IgD-negative memory B cell (primary cell): ENCODE results near the gene FRS2. TPM values are rescaled to one million over a fixed set of nuclear protein-coding genes. Genes with fewer than 3 reads are reported as not detected.

ENCODE experiments used
- H3K27ac Mint-ChIP-seq, 3 donors: one replicate each; pipeline ENCODE4 v1.8.0; 2020 to 2022; ENCODE audit warnings: mild to moderate bottlenecking in 3 of 3, mixed read lengths in 3 of 3, moderate library complexity in 1 of 3
- H3K27me3 Mint-ChIP-seq: one replicate; pipeline ENCODE4 v1.8.0; 2021; ENCODE audit warnings: mixed read lengths
- H3K36me3 Mint-ChIP-seq: one replicate; pipeline ENCODE4 v1.8.0; 2020; ENCODE audit warnings: mild to moderate bottlenecking, mixed read lengths
- H3K4me1 Mint-ChIP-seq, 3 donors: one replicate each; pipeline ENCODE4 v1.8.0; 2020 to 2022; ENCODE audit warnings: mixed read lengths in 3 of 3, mild to moderate bottlenecking in 1 of 3
- H3K4me3 Mint-ChIP-seq, 4 donors: one replicate each; pipeline ENCODE4 v1.8.0; 2020 to 2022; ENCODE audit warnings: mild to moderate bottlenecking in 4 of 4, mixed read lengths in 4 of 4, moderate library complexity in 3 of 4
- H3K9me3 Mint-ChIP-seq, 3 donors: one replicate each; pipeline ENCODE4 v1.8.0; 2020 to 2021; ENCODE audit warnings: mixed read lengths in 3 of 3, mild to moderate bottlenecking in 1 of 3
- polyA plus RNA-seq: library from polyadenylated mRNA; unstranded; fragments of 300-500 nt; fragmentation: Illumina TruSeq; gene quantifications from one replicate; pipeline ENCODE4 v1.2.3, GENCODE V29; 2021

Gene FRS2
- 11.2 TPM for polyA plus RNA-seq

GRCh38 chr12:69470189-69471075 is at the start of gene FRS2:
Gene FRS2, plus strand, starts transcription at chr12:69470388. Its CDS starts 98,643 bp downstream, at chr12:69569031.
- Mint-ChIP-seq H3K27ac (peak within 1 kb of the TSS; percentile 88 to 99 (median 98)), H3K9me3 (no peaks in the 10 kb centered on the region), H3K27me3 (no peaks in the 10 kb centered on the region), H3K36me3 (peaks cover 4% of the 10 kb centered on the region), H3K4me3 (peak within 1 kb of the TSS; percentile 97 to 100 (median 99)), H3K4me1 (peaks cover 53 to 62% (median 59%) of the 10 kb centered on the region in 3 donors)

DNA sequence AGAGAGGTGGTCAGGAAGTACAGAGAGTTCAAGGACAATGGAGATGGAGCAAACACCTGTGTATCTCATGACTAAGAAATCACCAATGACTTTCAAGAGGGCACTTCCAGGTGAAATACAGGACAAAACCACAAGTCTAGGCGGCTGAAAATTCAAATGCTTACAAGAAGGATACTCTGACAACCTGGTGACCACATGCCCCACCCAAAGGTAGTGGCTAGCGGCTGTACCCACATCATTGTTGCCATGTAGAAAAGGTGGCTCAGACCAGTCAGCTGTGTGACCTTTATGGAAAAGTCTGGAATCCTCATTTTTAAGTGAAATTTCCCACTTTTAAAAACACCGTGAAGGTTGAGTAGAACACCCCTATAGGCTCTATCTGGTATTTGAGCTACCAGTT is 48.6 kb upstream of the FRS2 start:
- Mint-ChIP-seq H3K27me3 (no peaks in the 10 kb centered on the region), H3K4me1 (no peaks in the 10 kb centered on the region), H3K4me3 (no peak overlapping the region), H3K9me3 (peaks cover 0 to 3% (median 0%) of the 10 kb centered on the region in 3 donors), H3K36me3 (peaks cover 3% of the 10 kb centered on the region), H3K27ac (no peak overlapping the region)

DNA sequence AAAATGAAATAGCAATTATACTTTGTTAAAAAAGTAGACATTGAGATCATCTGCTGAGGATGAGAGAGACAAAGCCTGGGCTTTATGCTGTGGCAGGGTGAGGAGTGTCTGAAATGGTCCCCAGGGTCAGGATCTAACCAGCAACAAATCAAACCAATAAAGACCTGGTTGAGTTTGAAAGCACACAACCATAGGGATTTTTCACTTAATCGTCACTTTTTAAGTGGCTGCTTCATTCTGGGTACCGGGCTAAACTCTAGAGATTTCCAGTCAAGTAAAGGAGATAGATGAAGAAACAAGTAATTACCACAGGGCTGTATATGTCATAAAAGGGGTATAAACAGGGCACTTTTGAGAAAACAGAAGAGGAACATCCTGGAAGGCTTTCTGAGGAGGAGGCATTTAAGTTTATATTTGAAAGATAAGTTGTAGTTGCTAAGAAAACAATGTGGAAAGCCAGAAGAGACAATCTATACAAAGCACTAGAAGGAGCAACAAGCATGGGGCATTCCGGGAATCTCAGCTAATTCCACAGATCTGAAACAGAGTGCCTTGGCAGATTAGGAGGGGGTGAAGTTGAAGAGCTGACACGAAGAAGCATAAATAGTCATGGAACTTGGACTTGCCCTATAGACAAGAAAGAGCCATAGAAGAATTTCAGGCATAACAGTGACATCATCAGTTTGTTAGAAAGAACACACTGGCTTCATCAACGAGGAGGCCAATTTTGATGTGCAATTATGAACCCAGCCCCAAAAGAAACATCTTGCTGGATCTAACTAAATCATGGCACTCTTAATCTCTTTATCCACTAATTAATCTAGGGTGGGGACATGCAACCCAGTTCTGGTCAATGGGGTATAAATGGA is 46.9 kb upstream of the FRS2 start:
- H3K36me3 Mint-ChIP-seq, result peaks cover 3% of the 10 kb centered on the region
- H3K4me3 Mint-ChIP-seq, result no peak overlapping the region
- H3K9me3 Mint-ChIP-seq, result peaks cover 0 to 3% (median 0%) of the 10 kb centered on the region in 3 donors
- no peaks in the 10 kb centered on the region for H3K27me3 Mint-ChIP-seq
- no peak overlapping the region for H3K27ac Mint-ChIP-seq
- H3K4me1 Mint-ChIP-seq, result no peaks in the 10 kb centered on the region

GRCh38 chr12:69425417-69425816 is 44.8 kb upstream of the FRS2 start:
- Mint-ChIP-seq H3K27ac (no peak overlapping the region), H3K9me3 (peaks cover 0 to 1% (median 0%) of the 10 kb centered on the region in 3 donors), H3K27me3 (no peaks in the 10 kb centered on the region), H3K4me3 (no peak overlapping the region), H3K36me3 (no peaks in the 10 kb centered on the region), H3K4me1 (no peaks in the 10 kb centered on the region)

- Mint-ChIP-seq H3K9me3 (no peaks in the 10 kb centered on the region), H3K4me3 (peak overlapping the region in 1 of 4 donors; percentile 42), H3K4me1 (no peaks in the 10 kb centered on the region), H3K27ac (no peak overlapping the region), H3K27me3 (no peaks in the 10 kb centered on the region), H3K36me3 (no peaks in the 10 kb centered on the region)
Observed at GRCh38 chr12:69428351-69429073, 41.7 kb upstream of the FRS2 start.

GRCh38 chr12:69430942-69431590 is 39.1 kb upstream of the FRS2 start:
- H3K27me3 Mint-ChIP-seq, result no peaks in the 10 kb centered on the region
- no peak overlapping the region for H3K4me3 Mint-ChIP-seq
- H3K36me3 Mint-ChIP-seq, result peaks cover 3% of the 10 kb centered on the region
- H3K27ac Mint-ChIP-seq, result no peak overlapping the region
- H3K4me1 Mint-ChIP-seq, result no peaks in the 10 kb centered on the region
- H3K9me3 Mint-ChIP-seq, result peaks cover 0 to 2% (median 0%) of the 10 kb centered on the region in 3 donors

GRCh38 chr12:69431591-69432222 is 38.5 kb upstream of the FRS2 start:
- no peak overlapping the region for H3K4me3 Mint-ChIP-seq
- peaks cover 3% of the 10 kb centered on the region for H3K36me3 Mint-ChIP-seq

GRCh38 chr12:69433653-69434052 is 36.5 kb upstream of the FRS2 start:
- Mint-ChIP-seq H3K9me3 (peaks cover 0 to 2% (median 2%) of the 10 kb centered on the region in 3 donors), H3K27me3 (no peaks in the 10 kb centered on the region), H3K4me1 (no peaks in the 10 kb centered on the region), H3K27ac (no peak overlapping the region), H3K36me3 (peaks cover 3% of the 10 kb centered on the region), H3K4me3 (no peak overlapping the region)

More at GRCh38 chr12:69431591-69432222, 38.5 kb upstream of the FRS2 start:
- peaks cover 0 to 2% (median 0%) of the 10 kb centered on the region in 3 donors for H3K9me3 Mint-ChIP-seq
- H3K27me3 Mint-ChIP-seq, result no peaks in the 10 kb centered on the region
- no peaks in the 10 kb centered on the region for H3K4me1 Mint-ChIP-seq
- H3K27ac Mint-ChIP-seq, result no peak overlapping the region

- peak overlapping the region in 1 of 3 donors; percentile 35 for H3K27ac Mint-ChIP-seq
- no peaks in the 10 kb centered on the region for H3K4me1 Mint-ChIP-seq
- H3K9me3 Mint-ChIP-seq, result peaks cover 0 to 2% (median 2%) of the 10 kb centered on the region in 3 donors
- no peaks in the 10 kb centered on the region for H3K27me3 Mint-ChIP-seq
- no peak overlapping the region for H3K4me3 Mint-ChIP-seq
- peaks cover 3% of the 10 kb centered on the region for H3K36me3 Mint-ChIP-seq
Observed at GRCh38 chr12:69435644-69436043, 34.5 kb upstream of the FRS2 start.

DNA sequence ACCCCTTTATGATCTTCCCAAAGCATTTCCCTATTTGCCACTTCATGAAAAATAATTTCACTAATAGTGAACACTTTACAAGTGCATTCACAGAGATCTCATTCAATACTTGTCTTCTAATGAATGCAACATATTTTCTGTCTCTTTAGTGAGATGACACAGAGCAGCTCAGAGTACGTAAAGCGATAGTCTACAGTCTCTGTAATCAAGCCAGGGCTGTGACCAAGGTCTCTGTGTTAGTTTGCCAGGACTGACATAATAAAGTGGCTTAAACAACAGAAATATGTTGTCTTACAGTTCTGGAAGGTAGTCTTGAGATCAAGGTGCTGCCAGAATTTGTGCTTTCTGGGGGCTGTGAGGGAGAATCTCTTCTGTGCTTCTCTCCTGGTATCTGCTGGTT is 33.1 kb upstream of the FRS2 start:
- Mint-ChIP-seq H3K36me3 (peaks cover 3% of the 10 kb centered on the region), H3K9me3 (peaks cover 0 to 2% (median 2%) of the 10 kb centered on the region in 3 donors), H3K27ac (no peak overlapping the region), H3K4me1 (no peaks in the 10 kb centered on the region), H3K4me3 (no peak overlapping the region), H3K27me3 (no peaks in the 10 kb centered on the region)

- H3K36me3 Mint-ChIP-seq, result peaks cover 3% of the 10 kb centered on the region
- H3K4me1 Mint-ChIP-seq, result no peaks in the 10 kb centered on the region
- no peaks in the 10 kb centered on the region for H3K27me3 Mint-ChIP-seq
- H3K4me3 Mint-ChIP-seq, result no peak overlapping the region
- peaks cover 0 to 4% (median 2%) of the 10 kb centered on the region in 3 donors for H3K9me3 Mint-ChIP-seq
- no peak overlapping the region for H3K27ac Mint-ChIP-seq
Observed at GRCh38 chr12:69438539-69438938, 31.6 kb upstream of the FRS2 start.

DNA sequence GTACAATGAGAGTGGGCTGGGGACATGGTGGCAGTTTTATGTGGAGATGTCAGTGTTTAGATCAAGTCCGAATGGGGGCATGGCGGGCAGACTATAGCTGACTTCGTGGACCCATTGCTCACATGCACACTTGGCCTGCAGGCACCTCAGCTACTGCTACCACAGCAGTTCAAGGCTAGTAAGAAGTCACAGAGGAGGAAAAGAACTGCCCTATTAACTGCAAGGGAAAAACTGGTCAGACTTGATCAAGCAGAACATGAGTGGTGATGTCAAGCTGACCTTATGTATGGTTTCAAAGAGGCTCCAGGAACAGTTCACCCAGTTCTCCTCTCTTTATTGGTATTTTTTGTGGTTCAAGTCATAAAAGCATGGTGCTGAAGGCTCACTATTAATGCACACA is 30.2 kb upstream of the FRS2 start:
- Mint-ChIP-seq H3K36me3 (peaks cover 3% of the 10 kb centered on the region), H3K9me3 (peaks cover 0 to 4% (median 2%) of the 10 kb centered on the region in 3 donors), H3K4me3 (no peak overlapping the region), H3K27me3 (no peaks in the 10 kb centered on the region), H3K27ac (no peak overlapping the region), H3K4me1 (peaks cover 0 to 2% (median 0%) of the 10 kb centered on the region in 3 donors)

- no peak overlapping the region for H3K4me3 Mint-ChIP-seq
- H3K4me1 Mint-ChIP-seq, result peaks cover 0 to 2% (median 0%) of the 10 kb centered on the region in 3 donors
- H3K27me3 Mint-ChIP-seq, result no peaks in the 10 kb centered on the region
- H3K9me3 Mint-ChIP-seq, result peaks cover 0 to 4% (median 0%) of the 10 kb centered on the region in 3 donors
- no peaks in the 10 kb centered on the region for H3K36me3 Mint-ChIP-seq
- H3K27ac Mint-ChIP-seq, result no peak overlapping the region
Observed at GRCh38 chr12:69440886-69441285, 29.3 kb upstream of the FRS2 start.

DNA sequence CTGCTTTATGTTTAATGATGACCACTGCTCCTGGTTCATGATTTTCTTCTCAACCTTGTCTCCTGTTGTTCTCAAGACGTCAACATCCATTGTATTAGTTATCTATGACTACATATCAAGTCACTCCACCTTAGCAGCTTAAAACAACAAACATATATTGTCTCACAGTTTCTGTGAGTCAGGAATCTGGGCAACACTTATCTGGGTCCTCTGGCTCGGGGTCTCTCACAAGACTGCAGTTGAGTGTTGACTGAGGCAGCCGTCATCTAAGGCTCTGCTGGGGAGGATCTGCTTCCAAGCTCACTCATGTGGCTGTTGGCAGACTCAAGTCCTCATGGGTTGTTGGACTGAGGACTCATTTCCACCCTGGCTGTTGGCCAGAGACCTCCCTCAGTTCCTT is 27.3 kb upstream of the FRS2 start:
- H3K27ac Mint-ChIP-seq, result no peak overlapping the region
- H3K4me3 Mint-ChIP-seq, result no peak overlapping the region
- peaks cover 0 to 4% (median 0%) of the 10 kb centered on the region in 3 donors for H3K9me3 Mint-ChIP-seq
- H3K27me3 Mint-ChIP-seq, result no peaks in the 10 kb centered on the region
- H3K4me1 Mint-ChIP-seq, result peaks cover 0 to 2% (median 0%) of the 10 kb centered on the region in 3 donors
- H3K36me3 Mint-ChIP-seq, result no peaks in the 10 kb centered on the region
